ENCODE data around the gene KBTBD2.
"Not testable (repeated sequence)": the region's sequence is repeated elsewhere in the genome, so short reads cannot be mapped to it uniquely, and the experiment has no call there.

KBTBD2 gene

GRCh38 chr7:32848655-32849054, 42.9 kb downstream of the KBTBD2 start:
- not testable (repeated sequence) for FAIRE-seq

GRCh38 chr7:32846630-32847225, 44.8 kb downstream of the KBTBD2 start:
- FAIRE-seq = peak; percentile 23

- FAIRE-seq = not testable (repeated sequence)
Measured at GRCh38 chr7:32844748-32845147, 46.8 kb downstream of the KBTBD2 start.

GRCh38 chr7:32843763-32844162, 47.8 kb downstream of the KBTBD2 start:
- not testable (repeated sequence) for FAIRE-seq

- not testable (repeated sequence) for FAIRE-seq
Measured at GRCh38 chr7:32839846-32840245, 51.7 kb downstream of the KBTBD2 start.

- not testable (repeated sequence) for FAIRE-seq
Measured at GRCh38 chr7:32828996-32829752, 62.4 kb downstream of the KBTBD2 start.
